Skin epidermis (tissue), 12 donors: ENCODE data around the gene AKNA.

Source experiments
- H3K27ac ChIP-seq, 21 experiments: fragments of 200-600 bp; sonication (generic) in 11 of 21; one replicate each; pipeline ENCODE4 v1.5.0; 2020; ENCODE audit warnings: mild to moderate bottlenecking in 3 of 21, inconsistent platforms in 2 of 21, moderate library complexity in 2 of 21
- H3K4me3 ChIP-seq, 7 experiments: fragments of 200-600 bp; sonication (generic) in 2 of 7; one replicate each; pipeline ENCODE4 v1.5.0; 2020; ENCODE audit warnings: inconsistent platforms in 2 of 7, mild to moderate bottlenecking in 2 of 7, moderate library complexity in 1 of 7

AKNA gene

GRCh38 chr9:114315723-114316363, 71.9 kb downstream of the AKNA start:
- H3K4me3 ChIP-seq = no peak overlapping the region

GRCh38 chr9:114314881-114315722, 72.7 kb downstream of the AKNA start:
- no peak overlapping the region for H3K27ac ChIP-seq
- no peak overlapping the region for H3K4me3 ChIP-seq

More at GRCh38 chr9:114315723-114316363, 71.9 kb downstream of the AKNA start:
- H3K27ac ChIP-seq = no peak overlapping the region

- Histone ChIP-seq H3K27ac (no peak overlapping the region), H3K4me3 (no peak overlapping the region)
Observed at GRCh38 chr9:114314256-114314867, 73.4 kb downstream of the AKNA start.

GRCh38 chr9:114313186-114313585, 74.6 kb downstream of the AKNA start:
- Histone ChIP-seq H3K27ac (no peak overlapping the region), H3K4me3 (no peak overlapping the region)

- Histone ChIP-seq H3K4me3 (no peak overlapping the region), H3K27ac (no peak overlapping the region)
Observed at GRCh38 chr9:114312513-114312875, 75.3 kb downstream of the AKNA start.

GRCh38 chr9:114311571-114312512, 75.9 kb downstream of the AKNA start:
- no peak overlapping the region for H3K27ac ChIP-seq

GRCh38 chr9:114310471-114311450, 77.0 kb downstream of the AKNA start:
- Histone ChIP-seq H3K27ac (no peak overlapping the region), H3K4me3 (no peak overlapping the region)

More at GRCh38 chr9:114311571-114312512, 75.9 kb downstream of the AKNA start:
- no peak overlapping the region for H3K4me3 ChIP-seq

GRCh38 chr9:114309096-114309495, 78.7 kb downstream of the AKNA start:
- no peak overlapping the region for H3K4me3 ChIP-seq
- no peak overlapping the region for H3K27ac ChIP-seq

- no peak overlapping the region for H3K27ac ChIP-seq
- no peak overlapping the region for H3K4me3 ChIP-seq
Observed at GRCh38 chr9:114308361-114308950, 79.3 kb downstream of the AKNA start.

GRCh38 chr9:114307899-114308267, 79.9 kb downstream of the AKNA start:
- Histone ChIP-seq H3K27ac (peak overlapping the region in 1 of 21 experiments; percentile 67), H3K4me3 (no peak overlapping the region)

- H3K4me3 ChIP-seq = no peak overlapping the region
- H3K27ac ChIP-seq = no peak overlapping the region
Observed at GRCh38 chr9:114304416-114305188, 83.2 kb downstream of the AKNA start.

- Histone ChIP-seq H3K4me3 (no peak overlapping the region), H3K27ac (no peak overlapping the region)
Observed at GRCh38 chr9:114303977-114304376, 83.8 kb downstream of the AKNA start.

GRCh38 chr9:114303571-114303970, 84.2 kb downstream of the AKNA start:
- no peak overlapping the region for H3K4me3 ChIP-seq
- H3K27ac ChIP-seq = no peak overlapping the region

GRCh38 chr9:114302727-114303126, 85.1 kb downstream of the AKNA start:
- no peak overlapping the region for H3K27ac ChIP-seq
- H3K4me3 ChIP-seq = no peak overlapping the region

- Histone ChIP-seq H3K27ac (no peak overlapping the region), H3K4me3 (no peak overlapping the region)
Observed at GRCh38 chr9:114301798-114302565, 85.8 kb downstream of the AKNA start.

GRCh38 chr9:114300846-114301797, 86.7 kb downstream of the AKNA start:
- no peak overlapping the region for H3K27ac ChIP-seq

More at GRCh38 chr9:114300846-114301797, 86.7 kb downstream of the AKNA start:
- no peak overlapping the region for H3K4me3 ChIP-seq
